HEK293T (cell line): ENCODE data around the gene FUT8.

Experiments used
- FOXA1 ChIP-seq: fragments of 450-650 bp; IDR thresholded peaks from 2 replicates; pipeline ENCODE4 v1.6.1; 2016; ENCODE audit warnings: mild to moderate bottlenecking
- NFRKB ChIP-seq: fragments of 450-650 bp; IDR thresholded peaks from 2 replicates; pipeline ENCODE4 v1.6.1; 2016; ENCODE audit warnings: mild to moderate bottlenecking, moderate library complexity
- SP1 ChIP-seq: fragments of 450-650 bp; IDR thresholded peaks from 2 replicates; pipeline ENCODE4 v1.6.1; 2017
- TARDBP ChIP-seq: fragments of 450-650 bp; IDR thresholded peaks from 2 replicates; pipeline ENCODE4 v1.6.1; 2016

DNA sequence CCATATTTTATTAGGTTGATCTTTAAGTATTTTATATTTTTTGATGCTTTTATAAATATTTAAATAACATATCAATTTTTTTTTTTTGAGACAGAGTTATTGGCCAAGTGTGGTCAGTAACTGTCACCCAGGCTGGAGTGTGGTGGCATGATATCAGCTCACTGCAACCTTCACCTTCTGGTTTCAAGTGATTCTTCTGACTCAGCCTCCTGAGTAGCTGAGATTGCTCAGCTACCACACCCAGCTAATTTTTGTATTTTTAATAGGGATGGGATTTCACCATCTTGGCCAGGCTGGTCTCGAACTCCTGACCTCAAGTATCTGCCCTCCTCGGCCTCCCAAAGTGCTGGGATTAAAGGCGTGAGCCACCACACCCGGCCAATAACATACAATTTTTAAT is 71.1 kb downstream of the FUT8 start:
- TF ChIP-seq TARDBP (no peak), FOXA1 (no peak), NFRKB (no peak), SP1 (no peak)
